Mammary epithelial cell (primary cell): ENCODE data around the gene FOXP2.
"Not testable (repeated sequence)": the region's sequence is repeated elsewhere in the genome, so short reads cannot be mapped to it uniquely, and the experiment has no call there.

Experiments
- CTCF ChIP-seq, 2 donors: IDR thresholded peaks in 1 of 2; conservative IDR thresholded peaks in 1 of 2; 2 replicates each; pipeline ENCODE4 v1.5.1; 2011 to 2012; ENCODE audit warnings: inconsistent platforms in 2 of 2, low read length in 2 of 2, mild to moderate bottlenecking in 2 of 2, control low read depth in 1 of 2, low read depth in 1 of 2; ENCODE audit not compliant: insufficient read depth in 1 of 2; ENCODE audit errors: extremely low read depth in 1 of 2
- EZH2 ChIP-seq: IDR thresholded peaks from 2 replicates; pipeline ENCODE4 v1.6.1; 2012; ENCODE audit warnings: low read length, inconsistent platforms, borderline replicate concordance

GRCh38 chr7:114510824-114511223, 96.2 kb downstream of the FOXP2 start:
- not testable (repeated sequence) for TF ChIP-seq CTCF (conservative IDR thresholded peaks at IDR 0.05 in 1 of 2, IDR thresholded peaks at IDR 0.05 in 1 of 2; ENCODE audit: extremely low read depth in 1 of 2, insufficient read depth in 1 of 2, low read depth in 1 of 2, low read length in 2 of 2); EZH2
